Activated CD8-positive, alpha-beta memory T cell treated with anti-CD3 and anti-CD28 coated beads for 4 hours (primary cell): Measurements from ENCODE around the gene TIMP1.

Source experiments
- DNase-seq, 2 donors: peaks; one replicate each; pipeline ENCODE4 v3.0.0-alpha.2; 2020; ENCODE audit warnings: low read depth in 2 of 2

TIMP1 gene

DNA sequence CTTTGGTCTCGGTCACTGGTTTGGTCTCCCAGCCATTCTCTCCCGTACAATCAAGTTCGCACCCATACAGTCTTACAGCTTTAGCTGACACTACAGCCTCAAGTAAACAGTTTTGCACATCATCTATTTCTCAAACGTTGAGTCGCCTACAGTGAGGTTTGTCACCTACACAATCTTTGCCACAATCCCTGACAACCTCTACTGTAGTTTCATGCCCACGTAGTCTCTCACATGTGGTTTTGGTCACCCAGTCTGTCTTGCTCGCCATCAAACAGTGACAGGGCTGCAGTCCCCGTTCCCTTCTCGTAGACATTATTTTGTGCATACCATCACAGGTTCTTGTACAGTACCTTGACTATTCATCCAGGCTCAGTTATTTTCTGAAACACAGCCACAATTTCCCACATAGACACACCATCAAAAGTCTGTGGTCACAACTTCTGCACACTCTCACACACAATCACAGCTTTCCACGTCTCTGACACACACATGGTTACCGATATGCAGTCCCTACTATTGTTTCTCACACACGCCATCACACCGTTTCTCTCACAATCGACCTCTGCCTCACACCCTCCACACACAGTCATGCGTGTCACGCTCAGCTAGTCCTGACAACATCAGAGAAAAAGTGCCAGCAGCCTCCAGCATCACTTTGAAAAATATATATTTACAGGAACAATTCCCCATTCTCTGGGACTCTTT, 52.8 kb downstream of the TIMP1 start:
- DNase-seq: no peak
